ENCODE data around the gene ENTPD7. TPM values are rescaled to one million over a fixed set of nuclear protein-coding genes. Genes with fewer than 3 reads are reported as not detected.

Gene ENTPD7
- total and polyA plus RNA-seq, 2 of the 8 experiments (the other 6 are each of a cell fraction or from before 2014, with no cell fraction given): 5.0 to 15.6 TPM

DNA sequence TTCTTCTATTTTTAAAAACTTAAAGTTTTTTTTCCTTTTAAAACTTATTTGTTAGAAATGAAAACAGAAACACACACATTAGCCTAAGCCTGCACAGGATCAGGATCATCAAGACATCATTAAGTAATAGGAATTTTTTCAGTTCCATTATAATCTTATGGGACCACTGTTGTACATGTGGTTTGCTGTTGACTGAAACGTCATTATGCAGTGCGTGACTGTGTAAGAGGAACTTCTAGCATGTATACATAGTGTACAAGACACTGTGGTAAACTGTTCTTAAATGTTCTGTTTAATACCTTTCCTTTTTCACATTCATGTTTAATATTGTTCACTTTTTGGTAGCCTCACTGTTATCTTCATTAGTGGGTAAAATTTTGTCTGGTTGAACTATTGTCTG lies 12.1 kb downstream of the ENTPD7 start:
- H3K9ac ChIP-seq (replicated peaks in 1 of 4; ENCODE audit: extremely low read depth in 1 of 4, low read depth in 3 of 4, low read length in 3 of 4): no peak overlapping the region
- no peak overlapping the region for H2BK15ac ChIP-seq (ENCODE audit: low read length)
- H2AFZ ChIP-seq (ENCODE audit: low read length): no peak overlapping the region
- H2AK5ac ChIP-seq (ENCODE audit: low read depth, low read length): no peak overlapping the region
- H2BK20ac ChIP-seq (ENCODE audit: low read length): no peak overlapping the region
- H3K9me3 ChIP-seq (ENCODE audit: insufficient read depth in 2 of 2, low read depth in 1 of 2, low read length in 1 of 2): no peaks in the 10 kb centered on the region
- no peak overlapping the region for H4K5ac ChIP-seq (ENCODE audit: insufficient read length, low read depth, low read length)
- no peak overlapping the region for H3K23ac ChIP-seq (ENCODE audit: insufficient read length)
- H3K79me2 ChIP-seq (ENCODE audit: control insufficient read depth in 1 of 2, insufficient read depth in 2 of 2, low read length in 2 of 2): no peaks in the 10 kb centered on the region
- no peak overlapping the region for H3K4me3 ChIP-seq (ENCODE audit: extremely low read depth in 1 of 4, insufficient read depth in 2 of 4, low read depth in 3 of 4, low read length in 4 of 4)
- no peak overlapping the region for H2BK120ac ChIP-seq (replicated peaks; ENCODE audit: low read depth, low read length)
- ChIA-PET POLR2A (ENCODE audit: partially characterized antibody) (interaction anchor here (0.6 kb wide), 1 partner anchor 888 kb away, joined by 3 read pairs; no protein-coding TSS in a partner anchor), CTCF (ENCODE audit: partially characterized antibody) (interaction anchor here (0.6 to 2.0 kb wide), 4 partner anchors 12 to 62 kb away, joined by 3 to 7 read pairs (median 3); partner anchors contain the start of gene ENTPD7)
- H3K27me3 ChIP-seq (replicated peaks in 1 of 4; ENCODE audit: control insufficient read depth in 3 of 4, extremely low read depth in 1 of 4, insufficient read depth in 3 of 4, low read length in 3 of 4): no peaks in the 10 kb centered on the region
- H3K23me2 ChIP-seq (ENCODE audit: low read depth, low read length): no peaks in the 10 kb centered on the region
- 73% methylated on average over 2 of the region's 2 CpGs; no CpG with 5 or more reads in 1 of the 2 experiments for WGBS, 2 experiments (ENCODE audit: extremely low coverage in 1 of 2, insufficient coverage in 1 of 2, insufficient read length in 1 of 2, insufficient replicate concordance in 2 of 2, low coverage in 1 of 2, low lambda C conversion rate in 2 of 2, missing lambda C conversion rate in 1 of 2)
- no peak overlapping the region for H3K56ac ChIP-seq (replicated peaks; ENCODE audit: insufficient read length, low read depth, low read length)
- no peak overlapping the region for H3K14ac ChIP-seq (ENCODE audit: insufficient read length)
- H2BK5ac ChIP-seq (ENCODE audit: low read depth, low read length): no peak overlapping the region
- no peak overlapping the region for H2BK12ac ChIP-seq (ENCODE audit: low read depth, low read length)
- no peak overlapping the region for H3K4me2 ChIP-seq (ENCODE audit: insufficient read depth in 1 of 2, low read depth in 2 of 2, low read length in 2 of 2)
- DNase-seq (ENCODE audit: low read depth in 1 of 2, low spot score in 2 of 2) (no peak), FAIRE-seq (no peak)
- peaks cover 0 to 2% of the 10 kb centered on the region in 2 experiments for H4K20me1 ChIP-seq (replicated peaks in 1 of 2; ENCODE audit: control insufficient read depth in 1 of 2, insufficient read depth in 2 of 2, low read length in 2 of 2)
- no peak overlapping the region for H3K27ac ChIP-seq (ENCODE audit: low read depth, low read length)
- H3K18ac ChIP-seq (ENCODE audit: extremely low read depth, low read length): no peak overlapping the region
- no peaks in the 10 kb centered on the region for H3K36me3 ChIP-seq (ENCODE audit: control insufficient read depth in 2 of 4, insufficient read depth in 4 of 4, low read length in 3 of 4)
- no peak overlapping the region for H4K8ac ChIP-seq (ENCODE audit: extremely low read depth, insufficient read depth, low read length)
- H4K91ac ChIP-seq (replicated peaks; ENCODE audit: insufficient read length, low read length): no peak overlapping the region
- H3K4me1 ChIP-seq (replicated peaks in 1 of 4; ENCODE audit: control insufficient read depth in 3 of 4, insufficient read depth in 4 of 4, low read length in 3 of 4): no peaks in the 10 kb centered on the region
- H3K4ac ChIP-seq (replicated peaks; ENCODE audit: insufficient read length, low read depth, low read length): no peak overlapping the region
- no peaks in the 10 kb centered on the region for H3K79me1 ChIP-seq (ENCODE audit: low read depth, low read length)
- TF ChIP-seq TAF1 (IDR thresholded peaks at IDR 0.05; ENCODE audit: low read depth, low read length): no peak
- no peak for TF ChIP-seq JUN (IDR thresholded peaks at IDR 0.05; ENCODE audit: low read depth, low read length)
- no peak for TF ChIP-seq TAF7 (optimal IDR thresholded peaks at IDR 0.05; ENCODE audit: borderline replicate concordance, low read depth, low read length)
- no peak for TF ChIP-seq GTF2F1 (IDR thresholded peaks at IDR 0.05; ENCODE audit: borderline replicate concordance, low read depth, low read length)
- no peak for TF ChIP-seq SIRT6 (IDR thresholded peaks at IDR 0.05; ENCODE audit: low read length)
- TF ChIP-seq CBX5 (IDR thresholded peaks at IDR 0.05; ENCODE audit: low read depth, low read length): no peak
- no peak for TF ChIP-seq POLR2A (IDR thresholded peaks at IDR 0.05; ENCODE audit: control extremely low read depth in 1 of 2, low read depth in 2 of 2, low read length in 2 of 2)
- no peak for TF ChIP-seq SP2 (IDR thresholded peaks at IDR 0.05; ENCODE audit: low read length)
- TF ChIP-seq GABPA (IDR thresholded peaks at IDR 0.05; ENCODE audit: borderline replicate concordance, insufficient read depth, low read length): no peak
- no peak for TF ChIP-seq ZNF274 (IDR thresholded peaks at IDR 0.05; ENCODE audit: borderline replicate concordance, extremely low read depth, low read length)
- TF ChIP-seq PHF8 (conservative IDR thresholded peaks at IDR 0.05; ENCODE audit: low read depth, low read length): no peak
- no peak for TF ChIP-seq SP4 (IDR thresholded peaks at IDR 0.05; ENCODE audit: low read length)
- no peak for TF ChIP-seq BRCA1 (IDR thresholded peaks at IDR 0.05; ENCODE audit: low read depth, low read length)
- no peak for TF ChIP-seq KDM1A (IDR thresholded peaks at IDR 0.05; ENCODE audit: borderline replicate concordance, low read length)
- TF ChIP-seq CEBPB (IDR thresholded peaks at IDR 0.05; ENCODE audit: low read depth, low read length): no peak
- no peak for TF ChIP-seq POU5F1 (IDR thresholded peaks at IDR 0.05; ENCODE audit: low read depth, low read length)
- TF ChIP-seq RBBP5 (IDR thresholded peaks at IDR 0.05; ENCODE audit: borderline replicate concordance, low read depth, low read length): no peak
